Sciatic nerve (tissue), 2 donors: ENCODE measurements around the gene NPC1L1. TPM values are rescaled to one million over a fixed set of nuclear protein-coding genes. Genes with fewer than 3 reads are reported as not detected.

ENCODE experiments used
- ATAC-seq: fragments of 200-7000 bp; cut with Tn5 transposase; one replicate; pipeline ENCODE4 v1.9.1; 2020; ENCODE audit warnings: mild to moderate bottlenecking, moderate library complexity
- DNase-seq: peaks from one replicate; pipeline ENCODE4 v3.0.0-alpha.2; 2020; ENCODE audit warnings: low spot score
- intact Hi-C: fragments of 100-400 bp; cut with DNase I; formaldehyde crosslinking; loops from one replicate; pipeline ENCODE4 v1.14.2; 2022
- total RNA-seq: library from RNA; stranded (reverse); fragmentation: NEBNext Ultra II Directional; extraction: Animal tissue kit (Norgen Biotek cat#: 25700); gene quantifications from one replicate; pipeline ENCODE4 v1.2.1, GENCODE V29; 2021
- donor health status: DM: no; HTN: no; CAD: no.
- donor health status: DM: no; HTN: no; CAD: no.

Gene NPC1L1
- total RNA-seq: 0.45 TPM

GRCh38 chr7:44541028-44541869, at the start of gene NPC1L1:
Gene NPC1L1 (minus strand): TSS chr7:44541330. CDS start chr7:44541259, 71 bp downstream.
- intact Hi-C loops: no loop called here
- no peak for ATAC-seq
- no peak for DNase-seq

- ATAC-seq: no peak
- intact Hi-C loops: loop anchor here (10.0 kb wide), 1 partner anchor 254 kb away; the partner anchor contains the start of gene H2AZ2
These were observed 49.8 kb upstream of the NPC1L1 start for GRCh38 chr7:44590910-44591309.

GRCh38 chr7:44587843-44588711, 46.9 kb upstream of the NPC1L1 start:
- intact Hi-C loops: no loop called here
- peak; percentile 76 for ATAC-seq
- no peak for DNase-seq

More at GRCh38 chr7:44590910-44591309, 49.8 kb upstream of the NPC1L1 start:
- DNase-seq: no peak

- ATAC-seq: no peak
- intact Hi-C loops: no loop called here
- DNase-seq: no peak
These were observed 42.2 kb upstream of the NPC1L1 start for GRCh38 chr7:44583146-44583865.

- ATAC-seq: peak; percentile 100
- DNase-seq: peak; percentile 100
- intact Hi-C loops: no loop called here
These were observed 40.9 kb upstream of the NPC1L1 start, which contains the start of gene TMED4 for GRCh38 chr7:44581879-44582603. Gene TMED4 (minus strand): TSS chr7:44582231. CDS start chr7:44582206, 25 bp downstream.

GRCh38 chr7:44580945-44581878, 40.1 kb upstream of the NPC1L1 start:
- no peak for ATAC-seq
- peak; percentile 67 for DNase-seq
- intact Hi-C loops: no loop called here

GRCh38 chr7:44576228-44576627, 35.1 kb upstream of the NPC1L1 start:
- intact Hi-C loops: no loop called here
- no peak for ATAC-seq
- no peak for DNase-seq

- no peak for ATAC-seq
- intact Hi-C loops: no loop called here
These were observed 33.9 kb upstream of the NPC1L1 start for GRCh38 chr7:44575054-44575453.

GRCh38 chr7:44574287-44574872, 33.2 kb upstream of the NPC1L1 start:
- DNase-seq: no peak
- intact Hi-C loops: no loop called here
- ATAC-seq: no peak

More at GRCh38 chr7:44575054-44575453, 33.9 kb upstream of the NPC1L1 start:
- DNase-seq: no peak

GRCh38 chr7:44573464-44574286, 32.5 kb upstream of the NPC1L1 start, which contains the start of gene DDX56:
Gene DDX56 (minus strand): TSS chr7:44573908. CDS start chr7:44573895, 13 bp downstream.
- DNase-seq (peak; percentile 97), ATAC-seq (peak; percentile 99)
- intact Hi-C loops: no loop called here

- ATAC-seq (no peak), DNase-seq (peak; percentile 31)
- intact Hi-C loops: no loop called here
These were observed 31.6 kb upstream of the NPC1L1 start for GRCh38 chr7:44572771-44573170.

GRCh38 chr7:44569959-44570358, 28.8 kb upstream of the NPC1L1 start:
- ATAC-seq: no peak
- intact Hi-C loops: loop anchor here (10.0 kb wide), 1 partner anchor 335 kb away; no protein-coding TSS in a partner anchor
- DNase-seq: peak; percentile 27

GRCh38 chr7:44568771-44569560, 27.8 kb upstream of the NPC1L1 start:
- DNase-seq: peak; percentile 43
- ATAC-seq: no peak

GRCh38 chr7:44567884-44568283, 26.8 kb upstream of the NPC1L1 start:
- DNase-seq (no peak), ATAC-seq (no peak)
- intact Hi-C loops: loop anchor here (10.0 kb wide), 1 partner anchor 333 kb away; no protein-coding TSS in a partner anchor

More at GRCh38 chr7:44568771-44569560, 27.8 kb upstream of the NPC1L1 start:
- intact Hi-C loops: loop anchor here (10.0 kb wide), 1 partner anchor 334 kb away; no protein-coding TSS in a partner anchor

GRCh38 chr7:44566680-44567079, 25.6 kb upstream of the NPC1L1 start:
- intact Hi-C loops: loop anchor here (10.0 kb wide), 1 partner anchor 332 kb away; no protein-coding TSS in a partner anchor
- DNase-seq: peak; percentile 39
- no peak for ATAC-seq
